Measurements from ENCODE around the gene CNGA2. TPM values are rescaled to one million over a fixed set of nuclear protein-coding genes. Genes with fewer than 3 reads are reported as not detected.

CNGA2 gene
- total and polyA plus RNA-seq, 9 of the 15 experiments (the other 6 are each of a cell fraction or from before 2014, with no cell fraction given), result not detected

DNA sequence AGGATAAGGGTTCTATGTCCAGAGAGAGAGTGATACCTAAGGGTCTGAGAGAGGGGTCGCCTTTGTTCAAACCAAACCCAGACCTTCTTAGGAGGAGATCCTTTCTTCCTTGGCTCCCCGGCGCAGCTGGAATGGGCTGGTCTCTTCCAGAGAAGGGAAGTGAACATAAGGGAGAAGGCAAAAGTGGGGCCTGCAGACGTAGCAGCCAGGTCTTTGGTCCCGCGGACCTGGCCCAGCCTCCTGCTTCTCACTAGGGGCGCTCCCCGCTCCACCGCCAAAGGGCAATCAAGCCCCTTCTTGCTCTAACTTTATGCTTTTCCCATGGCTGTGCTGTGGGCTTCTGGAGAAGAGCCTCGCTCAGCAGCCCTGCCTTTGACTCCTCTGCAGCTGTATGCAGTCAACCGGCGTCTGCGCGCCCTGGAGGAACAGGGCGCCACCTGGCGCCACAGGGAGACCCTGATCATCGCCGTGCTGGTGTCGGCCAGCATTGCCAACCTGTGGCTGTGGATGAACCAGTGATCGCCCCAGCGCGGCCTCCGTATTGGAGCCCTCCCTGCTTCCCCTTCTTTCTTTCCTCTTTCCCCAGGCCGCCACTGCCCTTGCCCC, 12.2 kb upstream of the CNGA2 start:
- Histone ChIP-seq H3K9me3 (replicated peaks; ENCODE audit: control insufficient read depth, insufficient read depth, low read depth, low read length) (no peaks in the 10 kb centered on the region), H3K79me2 (ENCODE audit: control insufficient read depth, insufficient read depth, low read length) (no peaks in the 10 kb centered on the region), H3K4me3 (no peak overlapping the region), H3K9ac (ENCODE audit: insufficient read depth in 1 of 2, low read depth in 2 of 2, low read length in 2 of 2) (no peak overlapping the region), H3K27ac (ENCODE audit: extremely low read depth, low read depth, low read length) (no peak overlapping the region), H2AFZ (ENCODE audit: low read depth, low read length) (0 out of 2 replicates have a peak overlapping the region, but pooled peaks have one; percentile 26), H3K9me1 (ENCODE audit: control insufficient read depth, insufficient read depth, low read length) (no peaks in the 10 kb centered on the region), H3K36me3 (ENCODE audit: control insufficient read depth, insufficient read depth, low read length) (no peaks in the 10 kb centered on the region), H3K4me1 (replicated peaks in 1 of 2; ENCODE audit: control insufficient read depth in 2 of 2, insufficient read depth in 2 of 2, low read length in 2 of 2) (peaks cover 0 to 7% of the 10 kb centered on the region in 2 experiments; a peak in 2 of 5 replicates), H3K27me3 (ENCODE audit: control insufficient read depth in 2 of 2, insufficient read depth in 2 of 2, low read length in 2 of 2) (no peaks in the 10 kb centered on the region; a peak in 1 of 5 replicates), H3K4me2 (ENCODE audit: insufficient read depth, low read length) (no peak overlapping the region), H4K20me1 (replicated peaks; ENCODE audit: control insufficient read depth, insufficient read depth, low read length) (no peaks in the 10 kb centered on the region)
- peak; percentile 56 for FAIRE-seq
- no TSS peak for BruUV-seq (replicated peaks)
- ChIA-PET POLR2A (interaction anchor here (0.6 to 0.8 kb wide), 3 partner anchors 11 to 1137 kb away, joined by 3 to 4 read pairs (median 4); no protein-coding TSS in a partner anchor), CTCF (ENCODE audit: low intra/inter-chr PET ratio) (no interaction called here)
- peak; percentile 59 to 65 (median 64) for DNase-seq (ENCODE audit: extremely low read depth in 1 of 4, low spot score in 3 of 4)
- WGBS (ENCODE audit: insufficient coverage, low coverage, missing lambda C conversion rate), result 8% methylated on average over 13 of the region's 24 CpGs
- intact Hi-C loops (cut with micrococcal nuclease) (loop anchor here (2.0 kb wide), 1 partner anchor 216 kb away; no protein-coding TSS in a partner anchor), in situ Hi-C loops (cut with MboI) (no loop called here)
- peak; percentile 99 for ATAC-seq
- TF ChIP-seq, protein P1, sequence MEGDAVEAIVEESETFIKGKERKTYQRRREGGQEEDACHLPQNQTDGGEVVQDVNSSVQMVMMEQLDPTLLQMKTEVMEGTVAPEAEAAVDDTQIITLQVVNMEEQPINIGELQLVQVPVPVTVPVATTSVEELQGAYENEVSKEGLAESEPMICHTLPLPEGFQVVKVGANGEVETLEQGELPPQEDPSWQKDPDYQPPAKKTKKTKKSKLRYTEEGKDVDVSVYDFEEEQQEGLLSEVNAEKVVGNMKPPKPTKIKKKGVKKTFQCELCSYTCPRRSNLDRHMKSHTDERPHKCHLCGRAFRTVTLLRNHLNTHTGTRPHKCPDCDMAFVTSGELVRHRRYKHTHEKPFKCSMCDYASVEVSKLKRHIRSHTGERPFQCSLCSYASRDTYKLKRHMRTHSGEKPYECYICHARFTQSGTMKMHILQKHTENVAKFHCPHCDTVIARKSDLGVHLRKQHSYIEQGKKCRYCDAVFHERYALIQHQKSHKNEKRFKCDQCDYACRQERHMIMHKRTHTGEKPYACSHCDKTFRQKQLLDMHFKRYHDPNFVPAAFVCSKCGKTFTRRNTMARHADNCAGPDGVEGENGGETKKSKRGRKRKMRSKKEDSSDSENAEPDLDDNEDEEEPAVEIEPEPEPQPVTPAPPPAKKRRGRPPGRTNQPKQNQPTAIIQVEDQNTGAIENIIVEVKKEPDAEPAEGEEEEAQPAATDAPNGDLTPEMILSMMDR (IDR thresholded peaks at IDR 0.05 in 2 of 3, conservative IDR thresholded peaks at IDR 0.05 in 1 of 3; ENCODE audit: insufficient read depth in 2 of 3, low read depth in 1 of 3, low read length in 3 of 3), result peak; percentile 74 to 81 (median 74)
- TF ChIP-seq, protein P2, sequence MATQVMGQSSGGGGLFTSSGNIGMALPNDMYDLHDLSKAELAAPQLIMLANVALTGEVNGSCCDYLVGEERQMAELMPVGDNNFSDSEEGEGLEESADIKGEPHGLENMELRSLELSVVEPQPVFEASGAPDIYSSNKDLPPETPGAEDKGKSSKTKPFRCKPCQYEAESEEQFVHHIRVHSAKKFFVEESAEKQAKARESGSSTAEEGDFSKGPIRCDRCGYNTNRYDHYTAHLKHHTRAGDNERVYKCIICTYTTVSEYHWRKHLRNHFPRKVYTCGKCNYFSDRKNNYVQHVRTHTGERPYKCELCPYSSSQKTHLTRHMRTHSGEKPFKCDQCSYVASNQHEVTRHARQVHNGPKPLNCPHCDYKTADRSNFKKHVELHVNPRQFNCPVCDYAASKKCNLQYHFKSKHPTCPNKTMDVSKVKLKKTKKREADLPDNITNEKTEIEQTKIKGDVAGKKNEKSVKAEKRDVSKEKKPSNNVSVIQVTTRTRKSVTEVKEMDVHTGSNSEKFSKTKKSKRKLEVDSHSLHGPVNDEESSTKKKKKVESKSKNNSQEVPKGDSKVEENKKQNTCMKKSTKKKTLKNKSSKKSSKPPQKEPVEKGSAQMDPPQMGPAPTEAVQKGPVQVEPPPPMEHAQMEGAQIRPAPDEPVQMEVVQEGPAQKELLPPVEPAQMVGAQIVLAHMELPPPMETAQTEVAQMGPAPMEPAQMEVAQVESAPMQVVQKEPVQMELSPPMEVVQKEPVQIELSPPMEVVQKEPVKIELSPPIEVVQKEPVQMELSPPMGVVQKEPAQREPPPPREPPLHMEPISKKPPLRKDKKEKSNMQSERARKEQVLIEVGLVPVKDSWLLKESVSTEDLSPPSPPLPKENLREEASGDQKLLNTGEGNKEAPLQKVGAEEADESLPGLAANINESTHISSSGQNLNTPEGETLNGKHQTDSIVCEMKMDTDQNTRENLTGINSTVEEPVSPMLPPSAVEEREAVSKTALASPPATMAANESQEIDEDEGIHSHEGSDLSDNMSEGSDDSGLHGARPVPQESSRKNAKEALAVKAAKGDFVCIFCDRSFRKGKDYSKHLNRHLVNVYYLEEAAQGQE (IDR thresholded peaks at IDR 0.05; ENCODE audit: borderline replicate concordance), result peak; percentile 36; the same call in 1 of the 2 replicates
- TF ChIP-seq, protein P2 (CRISPR knock-in tag; IDR thresholded peaks at IDR 0.05; ENCODE audit: low read depth), result no peak
- TF ChIP-seq L3MBTL2 (IDR thresholded peaks at IDR 0.05) (0 out of 2 replicates have a peak, but pooled peaks have one; percentile 22), ZNF134 (CRISPR knock-in tag; conservative IDR thresholded peaks at IDR 0.05) (no peak), U2AF1 (optimal IDR thresholded peaks at IDR 0.05; ENCODE audit: low read depth, low read length) (no peak), CREM (IDR thresholded peaks at IDR 0.05; ENCODE audit: low read depth) (peak; percentile 27; the same call in 1 of the 2 replicates), KAT7 (CRISPR knock-in tag; IDR thresholded peaks at IDR 0.05; ENCODE audit: borderline replicate concordance) (no peak), POU5F1 (IDR thresholded peaks at IDR 0.05; ENCODE audit: borderline replicate concordance, low read depth, low read length, partially characterized antibody) (no peak)
- TF ChIP-seq, protein P3, sequence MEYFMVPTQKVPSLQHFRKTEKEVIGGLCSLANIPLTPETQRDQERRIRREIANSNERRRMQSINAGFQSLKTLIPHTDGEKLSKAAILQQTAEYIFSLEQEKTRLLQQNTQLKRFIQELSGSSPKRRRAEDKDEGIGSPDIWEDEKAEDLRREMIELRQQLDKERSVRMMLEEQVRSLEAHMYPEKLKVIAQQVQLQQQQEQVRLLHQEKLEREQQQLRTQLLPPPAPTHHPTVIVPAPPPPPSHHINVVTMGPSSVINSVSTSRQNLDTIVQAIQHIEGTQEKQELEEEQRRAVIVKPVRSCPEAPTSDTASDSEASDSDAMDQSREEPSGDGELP (CRISPR knock-in tag; IDR thresholded peaks at IDR 0.05; ENCODE audit: borderline replicate concordance), result 0 out of 2 replicates have a peak, but pooled peaks have one; percentile 15

All from K562 (cell line).